A549 (cell line): ENCODE measurements around the gene RXFP1. TPM values are rescaled to one million over a fixed set of nuclear protein-coding genes. Genes with fewer than 3 reads are reported as not detected.

ENCODE experiments used
- ATAC-seq, 2 experiments: fragments of 200-7000 bp in 1 of 2; fragments of >200 bp in 1 of 2; cut with Nextera tagmentation in 1 of 2; cut with Tn5 transposase in 1 of 2; 3 replicates each; pipeline versions ENCODE4 v1.8.0 to v1.9.1; 2018 to 2020; ENCODE audit warnings: mild to moderate bottlenecking in 1 of 2, moderate library complexity in 1 of 2
- CTCF ChIA-PET: fragments of 300-600 bp; sonication (Branson Sonifier 250); formaldehyde crosslinking; extraction: SDS; loops from one replicate; lab custom pipeline; 2021; ENCODE audit warnings: antibody characterized with exemption, inconsistent platforms; lab: Yijun Ruan, JAX
- POLR2A ChIA-PET: fragments of 350-600 bp; formaldehyde crosslinking; extraction: SDS; loops from one replicate; lab custom pipeline; 2021; ENCODE audit warnings: antibody characterized with exemption, inconsistent platforms; lab: Yijun Ruan, JAX
- DNase-seq, 2 experiments: peaks; one replicate each; pipeline versions ENCODE4 v3.0.0 to v3.0.0-alpha.2; 2011 to 2016; ENCODE audit warnings: low read depth in 1 of 2, low spot score in 1 of 2
- FAIRE-seq: peaks from 2 replicates; lab custom pipeline; 2011; peaks lifted over from hg19 to GRCh38; lab: Jason Lieb, UNC
- H3K27ac ChIP-seq, 2 experiments: fragments of >200 bp; sonication (Bioruptor Twin); formaldehyde crosslinking; 3 replicates each; pipeline ENCODE4 v1.5.1; 2016 to 2017
- H3K4me1 ChIP-seq: fragments of >200 bp; sonication (Bioruptor Twin); formaldehyde crosslinking; 3 replicates; pipeline ENCODE4 v1.6.1; 2016
- H3K4me2 ChIP-seq: fragments of >200 bp; sonication (Bioruptor Twin); formaldehyde crosslinking; 3 replicates; pipeline ENCODE4 v1.6.1; 2016
- H3K4me3 ChIP-seq: fragments of >200 bp; sonication (Bioruptor Twin); formaldehyde crosslinking; 3 replicates; pipeline ENCODE4 v1.5.1; 2016
- H3K9me3 ChIP-seq: fragments of >200 bp; sonication (Bioruptor Twin); formaldehyde crosslinking; 3 replicates; pipeline ENCODE4 v1.6.1; 2016
- BCL3 ChIP-seq: fragments of >200 bp; sonication (Bioruptor Twin); formaldehyde crosslinking; IDR thresholded peaks from 3 replicates; pipeline ENCODE4 v1.6.1; 2016
- CBX2 ChIP-seq: fragments of 200-600 bp; sonication (generic); IDR thresholded peaks from 2 replicates; pipeline ENCODE4 v1.6.1; 2016; ENCODE audit warnings: low read depth, mild to moderate bottlenecking, borderline replicate concordance
- CBX8 ChIP-seq: fragments of 200-600 bp; sonication (generic); IDR thresholded peaks from 2 replicates; pipeline ENCODE4 v1.6.1; 2016
- CHD2 ChIP-seq: fragments of 150-350 bp; IDR thresholded peaks from 2 replicates; pipeline ENCODE4 v1.6.1; 2014; ENCODE audit warnings: low read length; ENCODE audit not compliant: partially characterized antibody
- CHD4 ChIP-seq: fragments of 200-600 bp; sonication (generic); IDR thresholded peaks from 2 replicates; pipeline ENCODE4 v1.6.1; 2016; ENCODE audit warnings: antibody characterized with exemption, mild to moderate bottlenecking, borderline replicate concordance
- CTCF ChIP-seq: fragments of >200 bp; sonication (Bioruptor Twin); formaldehyde crosslinking; IDR thresholded peaks from 3 replicates; pipeline ENCODE4 v1.5.1; 2016
- E2F6 ChIP-seq: IDR thresholded peaks from 2 replicates; pipeline ENCODE4 v1.6.1; 2012; ENCODE audit warnings: low read depth, borderline replicate concordance
- FOSB ChIP-seq: fragments of 250-450 bp; sonication (Bioruptor Pico); IDR thresholded peaks from 2 replicates; pipeline ENCODE4 v1.5.0; 2020; ENCODE audit warnings: mild to moderate bottlenecking, moderate library complexity
- GATA3 ChIP-seq: IDR thresholded peaks from 2 replicates; pipeline ENCODE4 v1.6.1; 2012; ENCODE audit warnings: borderline replicate concordance
- HEYL ChIP-seq: fragments of 250-450 bp; sonication (Bioruptor Pico); IDR thresholded peaks from 2 replicates; pipeline ENCODE4 v1.8.0; 2021; ENCODE audit warnings: mild to moderate bottlenecking, moderate library complexity
- HOXB13 ChIP-seq: fragments of 250-450 bp; sonication (Bioruptor Pico); IDR thresholded peaks from 2 replicates; pipeline ENCODE4 v1.5.0; 2020; ENCODE audit warnings: low read depth, mild to moderate bottlenecking, moderate library complexity
- HOXB5 ChIP-seq: fragments of 250-450 bp; sonication (Bioruptor Pico); IDR thresholded peaks from 2 replicates; pipeline ENCODE4 v1.5.0; 2020; ENCODE audit warnings: mild to moderate bottlenecking, moderate library complexity
- JUNB ChIP-seq: fragments of >200 bp; sonication (Bioruptor Twin); formaldehyde crosslinking; IDR thresholded peaks from 2 replicates; pipeline ENCODE4 v1.6.1; 2016
- KDM1A ChIP-seq: fragments of 200-600 bp; sonication (generic); IDR thresholded peaks from 2 replicates; pipeline ENCODE4 v1.6.1; 2016; ENCODE audit warnings: low read depth, mild to moderate bottlenecking
- KDM5A ChIP-seq: fragments of 200-600 bp; sonication (generic); IDR thresholded peaks from 2 replicates; pipeline ENCODE4 v1.6.1; 2016; ENCODE audit warnings: antibody characterized with exemption, mild to moderate bottlenecking
- MAZ ChIP-seq: fragments of 150-350 bp; IDR thresholded peaks from 2 replicates; pipeline ENCODE4 v1.6.1; 2014; ENCODE audit warnings: antibody characterized with exemption, low read depth, low read length, borderline replicate concordance
- MYC ChIP-seq: IDR thresholded peaks from 2 replicates; pipeline ENCODE4 v1.6.1; 2012; ENCODE audit warnings: mild to moderate bottlenecking, inconsistent platforms, low read length, improper control_type of control experiment, borderline replicate concordance
- PHF8 ChIP-seq: fragments of 200-600 bp; sonication (generic); IDR thresholded peaks from 2 replicates; pipeline ENCODE4 v1.6.1; 2016; ENCODE audit warnings: low read depth, mild to moderate bottlenecking, antibody characterized with exemption, moderate library complexity, borderline replicate concordance
- POLR2A ChIP-seq: IDR thresholded peaks from 2 replicates; pipeline ENCODE4 v1.6.1; 2012; ENCODE audit warnings: mild to moderate bottlenecking, low read length
- POLR2AphosphoS2 ChIP-seq: conservative IDR thresholded peaks from 2 replicates; pipeline ENCODE4 v1.6.1; 2012; ENCODE audit warnings: low read length, improper control_type of control experiment, inconsistent platforms
- RAD21 ChIP-seq, 2 experiments: fragments of >200 bp in 1 of 2; sonication (Bioruptor Twin) in 1 of 2; formaldehyde crosslinking in 1 of 2; IDR thresholded peaks in 1 of 2; conservative IDR thresholded peaks in 1 of 2; 2 replicates in 1 of 2; 3 replicates in 1 of 2; pipeline ENCODE4 v1.6.1; 2012 to 2018; ENCODE audit warnings: inconsistent platforms in 1 of 2
- RCOR1 ChIP-seq: fragments of 150-350 bp; IDR thresholded peaks from 2 replicates; pipeline ENCODE4 v1.6.1; 2014; ENCODE audit warnings: antibody characterized with exemption, low read length, low read depth
- RNF2 ChIP-seq: fragments of 200-600 bp; sonication (generic); IDR thresholded peaks from 2 replicates; pipeline ENCODE4 v1.6.1; 2016; ENCODE audit warnings: low read depth, mild to moderate bottlenecking, antibody characterized with exemption, moderate library complexity, borderline replicate concordance
- TP53 ChIP-seq: fragments of 250-450 bp; sonication (Bioruptor Pico); IDR thresholded peaks from 2 replicates; pipeline ENCODE4 v1.5.0; 2021; ENCODE audit warnings: mild to moderate bottlenecking, moderate library complexity
- ZC3H11A ChIP-seq: fragments of 450-650 bp; IDR thresholded peaks from 2 replicates; pipeline ENCODE4 v1.6.1; 2014; ENCODE audit warnings: antibody characterized with exemption, mild to moderate bottlenecking
- ZFP36 ChIP-seq: fragments of 450-650 bp; IDR thresholded peaks from 2 replicates; pipeline ENCODE4 v1.6.1; 2014; ENCODE audit warnings: borderline replicate concordance; ENCODE audit not compliant: partially characterized antibody
- WGBS: methylation state at CpG from one replicate; pipeline ENCODE4 v1.1.6; 2017; ENCODE audit errors: missing lambda C conversion rate; 5-methylcytosine and 5-hydroxymethylcytosine counted together
- polyA plus RNA-seq, 4 experiments: library from polyadenylated mRNA; depleted of rRNA in 3 of 4; stranded (reverse); fragments of >200 nt; fragmentation: RNase III in 1 of 4; extraction: RNeasy Plus Mini Kit Qiagen cat#74134 plus additional on column Dnase treatment in 1 of 4; gene quantifications; 2 replicates in 3 of 4; 3 replicates in 1 of 4; pipeline ENCODE4 v1.2.3, GENCODE V29; 2011 to 2017
- TF ChIP-seq, protein P1 (sequence below): fragments of >200 bp; sonication (Bioruptor Twin); formaldehyde crosslinking; IDR thresholded peaks from 2 replicates; pipeline ENCODE4 v1.6.1; 2016
- TF ChIP-seq, protein P2 (sequence below): fragments of 250-450 bp; sonication (Bioruptor Pico); IDR thresholded peaks from 2 replicates; pipeline ENCODE4 v1.5.0; 2020; ENCODE audit warnings: low read depth, mild to moderate bottlenecking, moderate library complexity

RXFP1 gene
- polyA plus RNA-seq, 2 of the 4 experiments (the other 2 are of a cell fraction): not detected

DNA sequence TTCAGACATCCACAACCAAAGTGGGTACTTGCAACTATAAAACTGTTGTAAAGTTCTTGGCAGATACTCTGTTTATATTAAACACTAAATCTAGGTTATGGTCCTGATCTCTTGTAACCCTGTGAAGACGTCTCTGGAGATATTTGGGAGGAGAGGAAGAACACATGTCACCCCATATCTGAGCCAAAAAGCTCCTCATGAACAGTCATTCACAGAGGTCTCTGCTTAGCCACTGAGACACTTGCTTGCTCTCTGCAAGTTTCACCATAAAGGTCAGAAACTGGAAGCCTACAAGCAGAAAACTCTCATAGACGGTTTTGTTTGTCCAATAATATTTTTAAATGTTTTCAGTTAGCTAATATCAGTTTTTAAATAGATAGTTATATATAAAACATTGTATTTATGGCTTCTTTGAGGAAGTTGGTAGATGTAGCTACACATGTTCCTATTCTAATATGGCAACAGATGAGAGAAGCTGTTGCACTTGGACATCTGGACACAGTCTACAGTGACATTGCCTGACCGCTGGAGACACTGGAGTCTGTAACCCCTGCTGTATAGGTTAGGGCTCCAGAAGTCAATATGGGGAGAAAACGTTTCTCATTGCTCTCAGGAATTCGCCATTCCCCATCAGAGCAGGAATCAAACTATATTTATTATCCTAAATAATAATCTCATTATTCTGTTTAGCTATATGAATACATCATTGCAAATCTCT is 76.4 kb downstream of the RXFP1 start:
- TF ChIP-seq TP53 (no peak), ZFP36 (no peak), FOSB (CRISPR knock-in tag) (no peak), ZC3H11A (no peak), RNF2 (no peak), KDM1A (no peak), RCOR1 (no peak), CHD2 (no peak), RAD21 (conservative IDR thresholded peaks at IDR 0.05 in 1 of 2, IDR thresholded peaks at IDR 0.05 in 1 of 2) (no peak), POLR2A (no peak), POLR2AphosphoS2 (no peak), JUNB (no peak), PHF8 (no peak), CHD4 (no peak), MAZ (no peak)
- FAIRE-seq (no peak), DNase-seq (no peak), ATAC-seq (no peak)
- Histone ChIP-seq H3K4me1 (no peaks in the 10 kb centered on the region), H3K9me3 (no peaks in the 10 kb centered on the region), H3K4me2 (no peak overlapping the region), H3K4me3 (no peak overlapping the region), H3K27ac (no peak overlapping the region)
- ChIA-PET POLR2A (no interaction called here), CTCF (no interaction called here)
- WGBS: 41% methylated on average over 5 of the region's 5 CpGs

GRCh38 chr4:158599150-158599549 is 77.5 kb downstream of the RXFP1 start:
- Histone ChIP-seq H3K4me1 (no peaks in the 10 kb centered on the region), H3K27ac (no peak overlapping the region), H3K9me3 (no peaks in the 10 kb centered on the region), H3K4me3 (no peak overlapping the region), H3K4me2 (no peak overlapping the region)
- FAIRE-seq (no peak), DNase-seq (no peak), ATAC-seq (no peak)
- ChIA-PET CTCF (interaction anchor here (1.3 kb wide), 1 partner anchor 347 kb away, joined by 4 read pairs; no protein-coding TSS in a partner anchor), POLR2A (no interaction called here)
- WGBS: 59% methylated on average over 4 of the region's 4 CpGs
- TF ChIP-seq GATA3 (no peak), KDM5A (no peak), JUNB (no peak), BCL3 (no peak), MYC (no peak), RCOR1 (no peak), HEYL (CRISPR knock-in tag) (no peak), CBX2 (no peak), E2F6 (no peak), CTCF (no peak), HOXB13 (CRISPR knock-in tag) (no peak), KDM1A (no peak), HOXB5 (CRISPR knock-in tag) (no peak), ZC3H11A (no peak), TP53 (no peak), POLR2A (no peak), ZFP36 (no peak), CBX8 (no peak)
- TF ChIP-seq, protein P1, sequence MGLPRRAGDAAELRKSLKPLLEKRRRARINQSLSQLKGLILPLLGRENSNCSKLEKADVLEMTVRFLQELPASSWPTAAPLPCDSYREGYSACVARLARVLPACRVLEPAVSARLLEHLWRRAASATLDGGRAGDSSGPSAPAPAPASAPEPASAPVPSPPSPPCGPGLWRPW: no peak
- TF ChIP-seq, protein P2, sequence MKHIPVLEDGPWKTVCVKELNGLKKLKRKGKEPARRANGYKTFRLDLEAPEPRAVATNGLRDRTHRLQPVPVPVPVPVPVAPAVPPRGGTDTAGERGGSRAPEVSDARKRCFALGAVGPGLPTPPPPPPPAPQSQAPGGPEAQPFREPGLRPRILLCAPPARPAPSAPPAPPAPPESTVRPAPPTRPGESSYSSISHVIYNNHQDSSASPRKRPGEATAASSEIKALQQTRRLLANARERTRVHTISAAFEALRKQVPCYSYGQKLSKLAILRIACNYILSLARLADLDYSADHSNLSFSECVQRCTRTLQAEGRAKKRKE (CRISPR knock-in tag): no peak
- TF ChIP-seq, all 56 proteins: peak for 0
